Hepatocyte (in vitro differentiated cells): ENCODE results near the gene BACH2. TPM values are rescaled to one million over a fixed set of nuclear protein-coding genes. Genes with fewer than 3 reads are reported as not detected.

ENCODE experiments used
- DNase-seq: peaks from one replicate; pipeline ENCODE4 v3.0.0-alpha.2; 2016; ENCODE audit warnings: low spot score
- H2AFZ ChIP-seq: fragments of 200-600 bp; sonication (generic); 2 replicates; pipeline ENCODE4 v1.6.0; 2016; ENCODE audit warnings: antibody characterized with exemption, mild to moderate bottlenecking
- H3K27ac ChIP-seq: fragments of 200-600 bp; sonication (generic); 2 replicates; pipeline ENCODE4 v1.5.1; 2016; ENCODE audit warnings: mild to moderate bottlenecking
- H3K27me3 ChIP-seq: fragments of 200-600 bp; sonication (generic); 2 replicates; pipeline ENCODE4 v1.6.1; 2016
- H3K36me3 ChIP-seq: fragments of 200-600 bp; sonication (generic); replicated peaks from 2 replicates; pipeline ENCODE4 v1.5.1; 2016; ENCODE audit warnings: low read depth; ENCODE audit not compliant: insufficient read depth
- H3K4me1 ChIP-seq: fragments of 200-600 bp; sonication (generic); 2 replicates; pipeline ENCODE4 v1.5.1; 2016; ENCODE audit warnings: mild to moderate bottlenecking, moderate library complexity; ENCODE audit not compliant: insufficient read depth
- H3K4me2 ChIP-seq: fragments of 200-600 bp; sonication (generic); 2 replicates; pipeline ENCODE4 v1.6.0; 2016
- H3K4me3 ChIP-seq: fragments of 200-600 bp; sonication (generic); 2 replicates; pipeline ENCODE4 v1.5.1; 2016; ENCODE audit warnings: mild to moderate bottlenecking
- H3K79me2 ChIP-seq: fragments of 200-600 bp; sonication (generic); 2 replicates; pipeline ENCODE4 v1.6.0; 2017; ENCODE audit warnings: mild to moderate bottlenecking
- H3K9me2 ChIP-seq: fragments of 200-600 bp; sonication (generic); replicated peaks from 2 replicates; pipeline ENCODE4 v1.6.0; 2017; ENCODE audit warnings: mild to moderate bottlenecking; ENCODE audit not compliant: insufficient read depth
- H3K9me3 ChIP-seq: fragments of 200-600 bp; sonication (generic); 2 replicates; pipeline ENCODE4 v1.5.1; 2016; ENCODE audit warnings: low read depth, mild to moderate bottlenecking
- H4K20me1 ChIP-seq: fragments of 200-600 bp; sonication (generic); 2 replicates; pipeline ENCODE4 v1.6.0; 2016; ENCODE audit warnings: mild to moderate bottlenecking; ENCODE audit not compliant: insufficient read depth, poor library complexity, severe bottlenecking
- EZH2 ChIP-seq: fragments of 200-600 bp; sonication (generic); IDR thresholded peaks from 2 replicates; pipeline ENCODE4 v1.6.1; 2016; ENCODE audit warnings: antibody characterized with exemption, mild to moderate bottlenecking, borderline replicate concordance
- EZH2phosphoT487 ChIP-seq: fragments of 200-600 bp; sonication (generic); IDR thresholded peaks from one replicate; pipeline ENCODE4 v1.6.1; 2018; ENCODE audit warnings: antibody characterized with exemption, mild to moderate bottlenecking, low read depth, moderate library complexity; ENCODE audit not compliant: unreplicated experiment, severe bottlenecking
- WGBS: methylation state at CpG from one replicate; pipeline ENCODE4 v1.1.6; 2016; ENCODE audit warnings: low lambda C conversion rate; ENCODE audit errors: missing lambda C conversion rate; 5-methylcytosine and 5-hydroxymethylcytosine counted together
- polyA plus RNA-seq: library from polyadenylated mRNA; unstranded; fragments of >200 nt; fragmentation: Nextera tagmentation; extraction: Ambion mirVana; gene quantifications from 2 replicates; pipeline ENCODE4 v1.2.1, GENCODE V29; 2016
- total RNA-seq: library from RNA; depleted of rRNA; stranded (reverse); fragments of >200 nt; gene quantifications from 2 replicates; pipeline ENCODE4 v1.2.3, GENCODE V29; 2014
- TF ChIP-seq, protein P1 (sequence below): fragments of 200-600 bp; sonication (generic); IDR thresholded peaks from 2 replicates; pipeline ENCODE4 v1.5.1; 2016; ENCODE audit warnings: antibody characterized with exemption, mild to moderate bottlenecking; ENCODE audit not compliant: poor library complexity

Gene BACH2
- total and polyA plus RNA-seq, 2 experiments from 2014 or later, result 2.3 to 2.6 TPM

DNA sequence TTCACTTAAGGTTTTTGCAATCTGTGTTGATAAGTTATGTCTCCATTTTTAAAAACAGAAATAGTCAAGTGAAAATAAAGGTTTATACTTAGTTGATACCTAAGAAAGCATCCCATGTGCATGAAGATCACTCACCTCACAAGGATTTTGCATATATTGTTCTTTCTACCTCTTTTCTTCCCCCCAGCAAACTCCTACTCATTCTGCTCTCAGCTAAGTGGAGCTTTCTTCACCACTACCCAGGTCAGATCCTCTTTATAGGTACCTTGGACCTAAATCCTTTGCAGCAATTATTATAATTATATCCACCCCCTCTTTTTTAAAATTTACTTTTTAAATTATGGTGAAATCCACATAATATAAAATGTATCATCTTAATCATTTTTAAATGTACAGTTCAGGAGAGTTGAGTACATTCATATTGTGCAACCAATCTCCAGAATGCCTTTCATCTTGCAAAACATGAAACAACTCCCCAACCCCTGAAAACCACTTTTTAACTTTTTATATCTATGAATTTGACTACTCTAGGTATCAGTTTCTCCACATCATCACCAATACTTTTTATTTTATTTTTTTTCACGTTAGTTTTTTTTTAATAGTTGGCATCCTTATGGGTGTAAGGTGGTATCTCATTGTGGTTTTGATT, 9.3 kb upstream of the BACH2 start:
- Histone ChIP-seq H3K36me3 (no peaks in the 10 kb centered on the region), H3K9me3 (no peaks in the 10 kb centered on the region), H4K20me1 (no peaks in the 10 kb centered on the region), H3K4me2 (no peak overlapping the region), H2AFZ (no peak overlapping the region), H3K4me1 (no peaks in the 10 kb centered on the region), H3K79me2 (no peaks in the 10 kb centered on the region), H3K27ac (no peak overlapping the region), H3K9me2 (no peaks in the 10 kb centered on the region), H3K4me3 (no peak overlapping the region), H3K27me3 (peaks cover 8% of the 10 kb centered on the region)
- WGBS, result 82% methylated on average over 1 of the region's 1 CpG
- DNase-seq, result no peak
- TF ChIP-seq, protein P1, sequence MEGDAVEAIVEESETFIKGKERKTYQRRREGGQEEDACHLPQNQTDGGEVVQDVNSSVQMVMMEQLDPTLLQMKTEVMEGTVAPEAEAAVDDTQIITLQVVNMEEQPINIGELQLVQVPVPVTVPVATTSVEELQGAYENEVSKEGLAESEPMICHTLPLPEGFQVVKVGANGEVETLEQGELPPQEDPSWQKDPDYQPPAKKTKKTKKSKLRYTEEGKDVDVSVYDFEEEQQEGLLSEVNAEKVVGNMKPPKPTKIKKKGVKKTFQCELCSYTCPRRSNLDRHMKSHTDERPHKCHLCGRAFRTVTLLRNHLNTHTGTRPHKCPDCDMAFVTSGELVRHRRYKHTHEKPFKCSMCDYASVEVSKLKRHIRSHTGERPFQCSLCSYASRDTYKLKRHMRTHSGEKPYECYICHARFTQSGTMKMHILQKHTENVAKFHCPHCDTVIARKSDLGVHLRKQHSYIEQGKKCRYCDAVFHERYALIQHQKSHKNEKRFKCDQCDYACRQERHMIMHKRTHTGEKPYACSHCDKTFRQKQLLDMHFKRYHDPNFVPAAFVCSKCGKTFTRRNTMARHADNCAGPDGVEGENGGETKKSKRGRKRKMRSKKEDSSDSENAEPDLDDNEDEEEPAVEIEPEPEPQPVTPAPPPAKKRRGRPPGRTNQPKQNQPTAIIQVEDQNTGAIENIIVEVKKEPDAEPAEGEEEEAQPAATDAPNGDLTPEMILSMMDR, result no peak
- TF ChIP-seq EZH2phosphoT487 (no peak), EZH2 (no peak)

DNA sequence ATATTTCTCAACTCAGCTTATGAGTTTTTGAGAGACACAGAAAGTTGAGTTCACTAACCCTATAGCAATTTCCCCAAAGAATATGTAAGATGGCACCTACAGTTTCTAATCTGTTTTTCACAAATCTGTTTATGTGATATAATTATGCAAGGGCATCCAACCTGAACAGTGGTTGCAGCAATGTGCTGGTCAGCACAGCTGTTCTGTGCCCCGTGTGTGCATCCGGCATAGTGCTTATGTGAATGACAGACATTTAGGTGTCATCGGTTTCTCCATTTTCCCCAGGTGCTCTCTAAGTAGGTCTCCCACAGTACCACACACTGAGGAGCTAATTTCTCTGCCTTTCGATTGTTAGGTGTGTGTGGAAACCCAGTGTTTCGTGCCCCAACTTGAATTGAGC, 7.7 kb upstream of the BACH2 start:
- Histone ChIP-seq H3K36me3 (no peaks in the 10 kb centered on the region), H3K27ac (no peak overlapping the region), H3K79me2 (no peaks in the 10 kb centered on the region), H3K27me3 (peaks cover 20% of the 10 kb centered on the region), H3K9me3 (no peaks in the 10 kb centered on the region), H3K4me2 (no peak overlapping the region), H2AFZ (no peak overlapping the region), H3K4me1 (no peaks in the 10 kb centered on the region), H4K20me1 (no peaks in the 10 kb centered on the region), H3K9me2 (no peaks in the 10 kb centered on the region), H3K4me3 (no peak overlapping the region)
- DNase-seq, result no peak
- WGBS, result 89% methylated on average over 5 of the region's 5 CpGs
- TF ChIP-seq, protein P1, result no peak
- TF ChIP-seq EZH2, result no peak
- TF ChIP-seq EZH2phosphoT487, result no peak

DNA sequence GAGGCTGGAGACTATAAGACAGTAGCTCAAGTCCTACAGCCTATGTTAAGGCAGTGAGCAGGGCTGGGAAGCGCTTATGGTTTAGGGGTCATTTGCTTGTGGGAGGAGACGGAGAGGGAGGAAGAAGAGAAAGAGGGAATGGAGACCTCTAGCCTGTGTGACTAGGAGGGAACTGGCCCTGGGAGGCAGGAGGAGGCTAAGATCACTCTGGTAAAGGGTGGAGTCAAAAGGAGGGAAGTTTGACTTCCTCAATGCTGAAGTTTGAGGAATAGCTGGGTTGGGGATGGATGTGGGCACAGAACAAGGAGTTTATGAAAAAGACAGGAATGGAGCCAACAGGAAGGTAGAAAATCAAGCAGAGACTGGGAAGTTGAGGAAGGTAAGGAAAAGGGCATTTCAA, 6.4 kb upstream of the BACH2 start:
- Histone ChIP-seq H2AFZ (no peak overlapping the region), H3K4me2 (no peak overlapping the region), H4K20me1 (no peaks in the 10 kb centered on the region), H3K4me1 (no peaks in the 10 kb centered on the region), H3K9me3 (no peaks in the 10 kb centered on the region), H3K27me3 (peaks cover 27% of the 10 kb centered on the region), H3K4me3 (no peak overlapping the region), H3K27ac (no peak overlapping the region), H3K79me2 (no peaks in the 10 kb centered on the region), H3K36me3 (no peaks in the 10 kb centered on the region), H3K9me2 (no peaks in the 10 kb centered on the region)
- 92% methylated on average over 2 of the region's 2 CpGs for WGBS
- no peak for DNase-seq
- TF ChIP-seq EZH2, result no peak
- TF ChIP-seq, protein P1, result no peak
- no peak for TF ChIP-seq EZH2phosphoT487
